Measurements from ENCODE around the gene ABCC9. TPM values are rescaled to one million over a fixed set of nuclear protein-coding genes. Genes with fewer than 3 reads are reported as not detected.
A peak's percentile ranks its signal among the peaks of the same experiment; 100 is the strongest.
"Not testable (repeated sequence)": the region's sequence is repeated elsewhere in the genome, so short reads cannot be mapped to it uniquely, and the experiment has no call there.

ABCC9 gene
- total RNA-seq, 3 donors from 2014 or later, result 10.2 to 52.0 (median 27.5) TPM

DNA sequence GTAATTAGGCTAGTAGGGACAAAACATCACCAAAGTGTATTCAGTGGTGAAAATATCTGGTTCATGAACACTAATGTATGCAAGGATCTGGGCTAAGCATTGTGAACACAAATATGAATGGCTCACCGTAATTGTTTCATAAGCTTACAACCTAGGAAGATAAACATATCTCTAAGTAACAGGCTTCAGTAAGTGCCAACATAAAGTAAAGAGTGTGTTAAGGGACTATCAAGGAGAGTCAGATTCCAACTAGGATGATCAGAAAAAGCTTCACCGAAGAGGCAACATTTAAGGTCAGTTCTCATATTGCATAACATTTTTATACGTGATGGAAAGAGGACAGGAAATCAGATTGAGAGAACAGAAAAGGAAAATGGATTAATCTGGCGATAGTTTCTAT, 29.4 kb downstream of the ABCC9 start:
- no peak for DNase-seq (ENCODE audit: low spot score in 2 of 2)
- Histone ChIP-seq H3K36me3 (no peaks in the 10 kb centered on the region), H3K27ac (no peak overlapping the region), H3K4me3 (no peak overlapping the region), H3K9me3 (no peaks in the 10 kb centered on the region), H3K27me3 (no peaks in the 10 kb centered on the region), H3K4me1 (no peaks in the 10 kb centered on the region)
- intact Hi-C loops (cut with DNase I; ENCODE audit: low total_unique reads), result no loop called here
- TF ChIP-seq POLR2A (IDR thresholded peaks at IDR 0.05), result no peak
- no peak for TF ChIP-seq CTCF (IDR thresholded peaks at IDR 0.05)
- TF ChIP-seq POLR2AphosphoS5 (IDR thresholded peaks at IDR 0.05), result no peak

DNA sequence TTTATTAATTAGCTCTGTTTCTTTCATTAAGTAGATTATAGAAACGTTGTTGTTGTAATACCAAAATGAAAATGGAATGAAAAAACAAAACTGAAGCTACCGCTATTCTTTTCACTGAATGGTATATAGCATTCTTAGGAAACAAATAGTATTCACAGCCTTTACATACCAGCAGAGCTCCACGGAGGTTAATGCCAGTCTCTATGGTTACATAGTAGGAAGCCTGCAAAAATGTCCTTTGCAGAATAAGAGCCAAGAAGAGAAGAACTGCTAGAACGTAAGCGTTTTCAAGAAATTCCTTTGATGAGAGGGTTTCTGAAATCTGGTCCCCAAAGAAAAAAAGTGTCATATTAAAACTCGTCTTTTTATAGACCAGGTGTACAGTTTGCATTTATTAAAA, 30.6 kb downstream of the ABCC9 start:
- H3K4me1 ChIP-seq, result no peaks in the 10 kb centered on the region
- H3K9me3 ChIP-seq, result no peaks in the 10 kb centered on the region
- no peak for DNase-seq (ENCODE audit: low spot score in 2 of 2)
- H3K27me3 ChIP-seq, result no peaks in the 10 kb centered on the region
- TF ChIP-seq CTCF (IDR thresholded peaks at IDR 0.05) (no peak), POLR2A (IDR thresholded peaks at IDR 0.05) (no peak), POLR2AphosphoS5 (IDR thresholded peaks at IDR 0.05) (no peak)
- no peak overlapping the region for H3K27ac ChIP-seq
- intact Hi-C loops (cut with DNase I; ENCODE audit: low total_unique reads), result no loop called here
- H3K4me3 ChIP-seq, result no peak overlapping the region
- H3K36me3 ChIP-seq, result no peaks in the 10 kb centered on the region

DNA sequence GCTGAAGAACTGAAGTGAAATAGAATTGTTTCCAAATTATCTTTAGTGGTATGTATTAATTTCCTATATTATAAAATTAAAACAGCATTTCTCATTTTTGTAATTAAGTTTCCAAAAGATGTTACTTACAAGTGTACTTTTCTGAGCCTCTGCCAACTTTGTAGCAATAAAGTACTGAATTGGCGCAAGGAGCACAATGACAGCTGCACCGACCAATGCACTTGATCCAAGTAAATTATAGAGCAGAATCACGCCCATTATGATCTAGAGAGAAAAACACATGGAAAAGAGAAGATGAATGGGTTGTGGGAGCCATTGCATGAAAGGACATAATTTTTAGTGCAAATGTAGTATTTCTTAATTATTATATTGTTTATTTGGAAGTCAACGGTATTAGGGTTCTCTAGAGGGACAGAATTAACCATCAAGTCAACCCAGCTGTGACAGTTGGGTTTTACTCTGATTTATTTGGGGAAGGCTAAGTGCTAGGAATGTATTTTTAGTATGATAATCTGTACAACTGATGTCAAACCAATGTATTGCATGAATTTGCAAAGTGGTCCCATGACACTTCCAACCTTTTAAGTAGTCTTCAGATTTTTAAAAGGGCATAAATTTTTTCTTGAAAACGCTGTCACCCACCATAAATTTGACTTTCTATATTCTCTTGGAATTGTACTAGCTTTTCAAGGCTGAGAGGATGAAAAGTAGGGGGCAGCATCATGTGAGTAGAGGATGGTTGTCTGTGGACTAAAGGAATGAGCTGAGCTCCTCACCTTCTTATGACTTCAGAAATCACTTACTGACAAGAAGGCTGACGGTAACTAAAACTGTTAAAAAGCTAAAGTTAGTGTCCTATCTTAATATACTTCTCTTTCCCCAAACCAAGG, 33.0 kb downstream of the ABCC9 start:
- no peak for DNase-seq (ENCODE audit: low spot score in 2 of 2)
- Histone ChIP-seq H3K9me3 (no peaks in the 10 kb centered on the region), H3K27me3 (no peaks in the 10 kb centered on the region), H3K27ac (no peak overlapping the region), H3K4me1 (no peaks in the 10 kb centered on the region), H3K36me3 (no peaks in the 10 kb centered on the region), H3K4me3 (no peak overlapping the region)
- intact Hi-C loops (cut with DNase I; ENCODE audit: low total_unique reads), result no loop called here
- TF ChIP-seq POLR2AphosphoS5 (IDR thresholded peaks at IDR 0.05) (no peak), POLR2A (IDR thresholded peaks at IDR 0.05) (no peak), CTCF (IDR thresholded peaks at IDR 0.05) (no peak)

DNA sequence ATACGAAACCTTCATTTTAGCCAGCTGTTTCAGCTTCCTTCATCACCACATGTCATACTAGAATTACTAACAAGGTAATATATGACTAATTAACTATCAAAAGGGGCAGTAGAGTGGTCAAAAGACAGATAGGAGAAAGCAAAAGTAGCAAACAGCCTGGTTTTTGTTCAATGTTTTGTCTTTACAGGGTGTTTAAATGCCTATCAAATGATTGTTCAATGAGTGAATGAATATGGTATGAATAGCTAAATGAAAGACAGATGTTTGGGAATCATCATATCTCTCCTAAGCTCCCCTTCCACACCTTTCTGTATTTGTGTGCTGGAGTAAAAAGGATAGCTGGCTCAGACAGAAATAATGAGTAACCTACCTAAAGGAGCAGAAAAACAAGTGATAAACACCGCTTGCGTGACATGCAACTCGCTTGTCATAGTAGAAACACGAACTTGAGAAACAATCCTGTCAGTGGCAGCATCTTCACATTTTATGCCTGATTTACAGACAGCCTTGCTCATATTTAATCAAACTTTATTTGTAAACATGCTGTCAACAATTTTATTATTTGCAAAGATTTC, 34.2 kb downstream of the ABCC9 start:
- DNase-seq (ENCODE audit: low spot score in 2 of 2), result no peak
- no peaks in the 10 kb centered on the region for H3K27me3 ChIP-seq
- no peaks in the 10 kb centered on the region for H3K4me1 ChIP-seq
- intact Hi-C loops (cut with DNase I; ENCODE audit: low total_unique reads), result no loop called here
- H3K27ac ChIP-seq, result peak overlapping the region in 1 of 2 donors; percentile 32
- no peaks in the 10 kb centered on the region for H3K36me3 ChIP-seq
- no peak overlapping the region for H3K4me3 ChIP-seq
- TF ChIP-seq CTCF (IDR thresholded peaks at IDR 0.05), result no peak
- TF ChIP-seq POLR2A (IDR thresholded peaks at IDR 0.05), result no peak
- no peak for TF ChIP-seq POLR2AphosphoS5 (IDR thresholded peaks at IDR 0.05)
- no peaks in the 10 kb centered on the region for H3K9me3 ChIP-seq

DNA sequence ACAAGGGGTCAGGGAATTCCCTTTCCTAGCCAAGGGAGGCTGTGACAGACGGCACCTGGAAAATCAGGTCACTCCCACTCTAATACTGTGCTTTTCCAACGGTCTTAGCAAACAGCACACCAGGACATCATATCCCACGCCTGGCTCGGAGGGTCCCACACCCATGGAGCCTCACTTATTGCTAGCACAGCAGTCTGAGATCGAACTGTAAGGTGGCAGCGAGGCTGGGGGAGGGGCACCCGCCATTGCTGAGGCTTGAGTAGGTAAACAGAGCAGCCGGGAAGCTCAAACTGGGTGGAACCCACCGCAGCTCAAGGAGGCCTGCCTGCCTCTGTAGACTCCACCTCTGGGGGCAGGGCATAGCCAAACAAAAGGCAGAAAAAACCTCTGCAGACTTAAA, 41.7 kb downstream of the ABCC9 start:
- H3K4me3 ChIP-seq; H3K36me3 ChIP-seq; H3K4me1 ChIP-seq; H3K27me3 ChIP-seq; H3K9me3 ChIP-seq; H3K27ac ChIP-seq; DNase-seq (ENCODE audit: low spot score in 2 of 2); intact Hi-C loops (cut with DNase I; ENCODE audit: low total_unique reads): not testable (repeated sequence)

Measured in breast epithelium (tissue), 4 donors.